Left renal cortex interstitium (tissue), 4 donors: ENCODE results near the gene MMEL1. TPM values are rescaled to one million over a fixed set of nuclear protein-coding genes. Genes with fewer than 3 reads are reported as not detected.

Experiments
- DNase-seq, 4 donors: peaks; one replicate each; pipeline ENCODE4 v3.0.0-alpha.2; 2013; ENCODE audit warnings: low read depth in 4 of 4, low spot score in 2 of 4, missing footprints in 1 of 4
- polyA plus RNA-seq, 4 donors: library from polyadenylated mRNA; unstranded; fragments of 120-200 nt; gene quantifications; one replicate each; pipeline ENCODE4 v1.2.1, GENCODE V29; 2013; ENCODE audit not compliant: insufficient read length in 4 of 4

MMEL1 gene
- polyA plus RNA-seq, 4 donors, result 2.5 to 5.7 (median 2.9) TPM

DNA sequence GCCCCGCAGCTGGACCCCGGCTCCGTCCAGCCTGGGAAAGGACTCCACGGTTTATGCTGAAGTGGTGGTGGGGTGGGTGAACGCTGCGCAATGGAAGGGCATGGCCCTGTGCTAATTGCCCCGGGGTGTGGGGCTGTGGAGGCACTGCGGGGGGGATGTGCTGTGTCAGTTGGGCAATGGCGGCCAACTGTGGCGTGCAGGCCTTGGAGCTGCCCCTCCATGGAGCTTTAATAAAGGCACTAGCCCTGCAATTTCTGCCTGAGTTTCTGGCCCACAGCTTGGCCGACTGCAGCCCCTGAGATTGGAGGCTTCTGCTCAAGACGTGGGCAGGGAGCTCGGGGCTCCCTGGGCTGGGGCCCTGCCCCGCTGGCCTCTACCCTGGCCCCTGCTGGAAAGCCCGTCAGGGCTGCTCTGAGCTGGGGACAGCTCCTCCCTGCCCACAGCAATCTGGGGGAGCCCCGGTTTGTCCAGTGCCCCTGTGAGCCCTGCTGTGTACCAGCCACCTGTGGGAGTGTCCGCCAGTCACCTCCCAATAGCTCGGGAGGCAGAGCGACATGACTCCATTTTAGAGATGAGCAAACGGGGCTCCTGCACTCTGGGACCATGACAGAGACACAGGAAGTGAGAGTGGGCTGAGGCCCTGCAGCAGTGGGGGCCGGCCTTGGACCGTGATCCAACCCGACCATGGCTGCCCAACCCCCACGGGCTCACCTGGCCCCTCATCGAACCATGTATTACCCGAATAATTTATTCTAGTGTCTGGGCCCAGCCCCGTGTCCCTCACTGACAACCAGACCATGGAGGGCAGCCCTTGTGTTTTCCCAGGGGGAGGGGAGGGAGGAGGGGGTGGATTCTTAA, 85.4 kb downstream of the MMEL1 start:
- DNase-seq, result no peak

- DNase-seq, result no peak
These were observed 86.2 kb downstream of the MMEL1 start for GRCh38 chr1:2546515-2547209.

GRCh38 chr1:2545754-2546514, 86.9 kb downstream of the MMEL1 start:
- DNase-seq, result peak in 2 of 4 donors; percentile 65 to 70

- DNase-seq, result no peak
These were observed 87.8 kb downstream of the MMEL1 start for GRCh38 chr1:2544875-2545640.

DNA sequence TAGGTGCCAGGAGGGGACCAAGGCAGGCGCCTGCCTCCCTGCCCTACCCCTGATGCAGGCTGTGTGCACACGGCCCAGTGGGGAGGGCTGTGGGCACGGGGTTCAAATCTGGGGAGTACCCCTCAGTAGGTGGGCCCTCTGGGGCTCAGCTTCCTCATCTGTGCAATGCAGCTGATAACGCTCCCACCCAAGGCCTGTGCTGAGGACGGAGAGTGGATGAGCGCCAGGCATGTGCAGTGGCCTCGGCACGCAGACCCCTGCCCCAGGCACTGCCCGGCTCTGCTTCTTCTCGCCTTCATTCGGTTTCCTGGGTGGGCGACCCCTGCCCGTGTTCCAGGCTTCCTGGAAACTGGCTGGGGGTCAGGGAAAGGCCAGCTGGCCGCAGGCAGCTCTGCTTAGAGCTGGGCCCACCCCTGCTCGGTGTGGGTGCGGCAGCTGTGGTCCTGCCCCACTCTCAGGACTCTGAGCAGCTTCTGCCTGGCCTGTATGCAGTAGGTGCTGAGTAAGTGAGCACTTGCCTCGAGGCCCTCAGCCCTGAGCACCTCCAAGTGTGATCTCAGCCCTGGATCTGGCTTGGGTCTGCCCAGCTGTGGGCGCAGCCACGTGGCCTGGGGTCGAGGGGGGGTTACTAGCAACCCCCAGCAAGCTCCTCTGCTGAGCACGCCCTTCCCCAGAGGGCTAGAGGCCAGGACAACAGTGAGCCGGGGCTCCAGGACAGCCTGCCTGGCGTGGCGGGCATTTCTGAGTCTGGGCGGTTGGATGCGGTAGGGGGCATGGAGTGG, 88.5 kb downstream of the MMEL1 start:
- no peak for DNase-seq

- DNase-seq, result no peak
These were observed 89.2 kb downstream of the MMEL1 start for GRCh38 chr1:2543543-2544092.

GRCh38 chr1:2542246-2542915, 90.4 kb downstream of the MMEL1 start:
- DNase-seq, result no peak

- no peak for DNase-seq
These were observed 91.1 kb downstream of the MMEL1 start for GRCh38 chr1:2541619-2542245.

- no peak for DNase-seq
These were observed 91.9 kb downstream of the MMEL1 start for GRCh38 chr1:2540816-2541492.

Other genes with a start within 250 kb of the MMEL1 start
- gene MORN1, start 241.5 kb downstream of the MMEL1 start, polyA plus RNA-seq, result 10 to 100 TPM in 3 of 4 donors, 1 to 10 TPM in 1; 9.3 to 21.2 (median 16.6) TPM
- 100 to 1,000 TPM; 108 to 124 (median 121) TPM for gene RER1, start 241.2 kb downstream of the MMEL1 start, polyA plus RNA-seq
- 10 to 100 TPM; 20.3 to 31.1 (median 27.1) TPM for gene PEX10, start 220.5 kb downstream of the MMEL1 start, polyA plus RNA-seq
- 1 to 10 TPM; 1.2 to 2.1 (median 1.5) TPM for gene PLCH2, start 156.7 kb downstream of the MMEL1 start, polyA plus RNA-seq
- gene PANK4, start 106.4 kb downstream of the MMEL1 start, polyA plus RNA-seq, result 10 to 100 TPM; 24.8 to 34.0 (median 29.0) TPM
- under 1 TPM; 0.24 to 0.65 (median 0.55) TPM for gene HES5, start 102.8 kb downstream of the MMEL1 start, polyA plus RNA-seq
- gene TNFRSF14, start 76.6 kb downstream of the MMEL1 start, polyA plus RNA-seq, result 10 to 100 TPM; 20.4 to 27.7 (median 22.5) TPM
- gene PRXL2B, start 46.2 kb downstream of the MMEL1 start, polyA plus RNA-seq, result 10 to 100 TPM; 37.4 to 50.0 (median 43.5) TPM
- gene TTC34, start 168.7 kb upstream of the MMEL1 start, polyA plus RNA-seq, result 1 to 10 TPM in 2 of 4 donors, under 1 TPM in 2; 0.49 to 1.5 (median 1.0) TPM